ENCODE data around the gene XXYLT1. TPM values are rescaled to one million over a fixed set of nuclear protein-coding genes. Genes with fewer than 3 reads are reported as not detected.
"Not testable (repeated sequence)": the region's sequence is repeated elsewhere in the genome, so short reads cannot be mapped to it uniquely, and the experiment has no call there.

Gene XXYLT1
- total and polyA plus RNA-seq, 12 donors: 6.2 to 14.6 (median 9.3) TPM

GRCh38 chr3:195110647-195111318, 160.2 kb downstream of the XXYLT1 start:
- Histone ChIP-seq H3K9me3 (replicated peaks in 1 of 3) (no peaks in the 10 kb centered on the region), H3K36me3 (replicated peaks in 1 of 2) (no peaks in the 10 kb centered on the region), H3K27ac (peak overlapping the region in 1 of 5 donors; percentile 49), H3K4me1 (replicated peaks in 1 of 2) (peaks cover 0 to 8% of the 10 kb centered on the region in 2 donors), H3K27me3 (no peaks in the 10 kb centered on the region), H3K4me3 (no peak overlapping the region)
- DNase-seq: peak in 5 of 7 donors; percentile 27 to 63 (median 32)
- TF ChIP-seq POLR2A (IDR thresholded peaks at IDR 0.05) (no peak), CTCF (IDR thresholded peaks at IDR 0.05) (no peak)
- 57 to 68% (median 62%) methylated on average over 10 to 14 of the region's 14 CpGs for WGBS, 4 donors
- intact Hi-C loops (cut with DNase I): loop anchor here in 1 of 2 donors (10.0 kb wide), 1 partner anchor 144 kb away; no protein-coding TSS in a partner anchor

- Histone ChIP-seq H3K4me1 (replicated peaks in 1 of 2) (peaks cover 0 to 8% of the 10 kb centered on the region in 2 donors), H3K27me3 (no peaks in the 10 kb centered on the region), H3K36me3 (replicated peaks in 1 of 2) (no peaks in the 10 kb centered on the region), H3K9me3 (replicated peaks in 1 of 3) (no peaks in the 10 kb centered on the region), H3K27ac (no peak overlapping the region), H3K4me3 (no peak overlapping the region)
- 83 to 92% (median 88%) methylated on average over 8 to 10 of the region's 10 CpGs for WGBS, 4 donors
- TF ChIP-seq POLR2A (IDR thresholded peaks at IDR 0.05) (no peak), CTCF (IDR thresholded peaks at IDR 0.05) (no peak)
- intact Hi-C loops (cut with DNase I): loop anchor here (5.0 kb wide), 2 partner anchors 422 to 427 kb away; partner anchors contain the start of gene FAM43A (in 1 of the 2)
- no peak for DNase-seq
Measured at GRCh38 chr3:195109098-195109657, 161.8 kb downstream of the XXYLT1 start.

- TF ChIP-seq POLR2A (IDR thresholded peaks at IDR 0.05): no peak
- TF ChIP-seq CTCF (IDR thresholded peaks at IDR 0.05): no peak
- Histone ChIP-seq H3K4me1 (replicated peaks in 1 of 2) (peaks cover 4 to 12% of the 10 kb centered on the region in 2 donors), H3K4me3 (no peak overlapping the region), H3K36me3 (replicated peaks in 1 of 2) (no peaks in the 10 kb centered on the region), H3K9me3 (replicated peaks in 1 of 3) (no peaks in the 10 kb centered on the region), H3K27ac (no peak overlapping the region), H3K27me3 (no peaks in the 10 kb centered on the region)
- DNase-seq: no peak
- intact Hi-C loops (cut with DNase I): loop anchor here (5.0 kb wide), 2 partner anchors 420 to 425 kb away; partner anchors contain the start of gene FAM43A (in 1 of the 2)
- WGBS, 4 donors: 70 to 93% (median 85%) methylated on average over 7 to 8 of the region's 8 CpGs
Measured at GRCh38 chr3:195107593-195107992, 163.4 kb downstream of the XXYLT1 start.

- 85 to 88% (median 87%) methylated on average over 9 to 17 of the region's 17 CpGs for WGBS, 4 donors
- H3K36me3 ChIP-seq (replicated peaks in 1 of 2); DNase-seq; H3K9me3 ChIP-seq (replicated peaks in 1 of 3); H3K27ac ChIP-seq; H3K4me3 ChIP-seq; H3K27me3 ChIP-seq: not testable (repeated sequence)
- peaks cover 8 to 17% of the 10 kb centered on the region in 2 donors for H3K4me1 ChIP-seq (replicated peaks in 1 of 2)
- intact Hi-C loops (cut with DNase I): loop anchor here (5.0 kb wide), 2 partner anchors 420 to 425 kb away; partner anchors contain the start of gene FAM43A (in 1 of the 2)
Measured at GRCh38 chr3:195107031-195107430, 163.9 kb downstream of the XXYLT1 start.

Measured in adrenal gland (tissue), 12 donors.